GM12878 (cell line): ENCODE measurements around the gene GRIFIN. TPM values are rescaled to one million over a fixed set of nuclear protein-coding genes. Genes with fewer than 3 reads are reported as not detected.

Source experiments
- ATAC-seq: fragments of 200-7000 bp; cut with Tn5 transposase; 3 replicates; pipeline ENCODE4 v1.9.1; 2020; ENCODE audit warnings: mild to moderate bottlenecking, moderate library complexity
- BruUV-seq: library from RNA; stranded (reverse); fragments of 400-500 nt; replicated peaks from 2 replicates; lab custom pipeline; 2021; lab: Mats Ljungman, UMichigan
- CTCF ChIA-PET: fragments of 300-600 bp; sonication (Branson Sonifier 250); formaldehyde crosslinking; extraction: SDS; loops from one replicate; lab custom pipeline; 2021; ENCODE audit warnings: inconsistent platforms; lab: Yijun Ruan, JAX
- POLR2A ChIA-PET: fragments of 350-600 bp; formaldehyde crosslinking; extraction: SDS; loops from one replicate; lab custom pipeline; 2021; ENCODE audit warnings: inconsistent platforms; lab: Charles Lee
- RAD21 ChIA-PET: fragments of 300-600 bp; sonication (Branson Sonifier 250); formaldehyde crosslinking; loops from one replicate; lab custom pipeline; 2023; ENCODE audit warnings: antibody characterized with exemption; ENCODE audit not compliant: unreplicated experiment; lab: Charles Lee
- SMC1A ChIA-PET: fragments of 300-600 bp; sonication (Branson Sonifier 250); formaldehyde crosslinking; loops from one replicate; lab custom pipeline; 2023; ENCODE audit not compliant: unreplicated experiment, uncharacterized antibody; lab: Charles Lee
- DNase-seq: peaks from one replicate; pipeline ENCODE4 v3.0.0-alpha.2; 2011; ENCODE audit warnings: low read depth, low spot score
- FAIRE-seq: peaks from 3 replicates; lab custom pipeline; 2011; peaks lifted over from hg19 to GRCh38; lab: Jason Lieb, UNC
- H2AFZ ChIP-seq: 2 replicates; pipeline ENCODE4 v1.6.0; 2011; ENCODE audit warnings: low read depth, low read length, control low read depth; ENCODE audit not compliant: control insufficient read depth
- H3K27ac ChIP-seq: 2 replicates; pipeline ENCODE4 v1.5.1; 2011; ENCODE audit warnings: control low read depth; ENCODE audit not compliant: control insufficient read depth, insufficient read depth
- H3K27me3 ChIP-seq, 2 experiments: replicated peaks in 1 of 2; 2 replicates each; pipeline versions ENCODE4 v1.6.0 to v1.6.1; 2011; ENCODE audit warnings: low read length in 1 of 2; ENCODE audit not compliant: control insufficient read depth in 2 of 2, insufficient read depth in 2 of 2
- H3K36me3 ChIP-seq, 2 experiments: 2 replicates each; pipeline ENCODE4 v1.5.1; 2011; ENCODE audit warnings: low read length in 1 of 2; ENCODE audit not compliant: control insufficient read depth in 2 of 2, insufficient read depth in 2 of 2
- H3K4me1 ChIP-seq: 2 replicates; pipeline ENCODE4 v1.6.1; 2011; ENCODE audit warnings: mild to moderate bottlenecking, low read length, moderate library complexity, mixed read lengths; ENCODE audit not compliant: control insufficient read depth, insufficient read depth
- H3K4me2 ChIP-seq: 2 replicates; pipeline ENCODE4 v1.6.0; 2011; ENCODE audit warnings: control low read depth; ENCODE audit not compliant: control insufficient read depth, insufficient read depth
- H3K4me3 ChIP-seq: fragments of 200-600 bp; sonication (generic); 2 replicates; pipeline ENCODE4 v1.5.1; 2016
- H3K79me2 ChIP-seq: 2 replicates; pipeline ENCODE4 v1.6.0; 2011; ENCODE audit warnings: low read length; ENCODE audit not compliant: control insufficient read depth, insufficient read depth
- H3K9ac ChIP-seq: 2 replicates; pipeline ENCODE4 v1.8.0; 2011; ENCODE audit warnings: low read length, control low read depth, mixed read lengths; ENCODE audit not compliant: control insufficient read depth, insufficient read depth
- H3K9me3 ChIP-seq: replicated peaks from 3 replicates; pipeline ENCODE4 v1.5.1; 2011; ENCODE audit warnings: mild to moderate bottlenecking, low read length; ENCODE audit not compliant: control insufficient read depth, insufficient read depth
- H4K20me1 ChIP-seq: 2 replicates; pipeline ENCODE4 v1.6.0; 2011; ENCODE audit not compliant: control insufficient read depth, insufficient read depth
- CREM ChIP-seq: IDR thresholded peaks from 2 replicates; pipeline ENCODE4 v1.6.1; 2014; ENCODE audit warnings: antibody characterized with exemption, low read depth
- EED ChIP-seq: sonication (generic); IDR thresholded peaks from 2 replicates; pipeline ENCODE4 v1.6.1; 2016; ENCODE audit warnings: antibody characterized with exemption, low read depth
- GABPA ChIP-seq: IDR thresholded peaks from 2 replicates; pipeline ENCODE4 v1.6.1; 2014; ENCODE audit warnings: antibody characterized with exemption, low read depth, mild to moderate bottlenecking, inconsistent platforms
- HDAC2 ChIP-seq: fragments of 200-600 bp; sonication (generic); IDR thresholded peaks from 2 replicates; pipeline ENCODE4 v1.6.1; 2017
- NFIC ChIP-seq: IDR thresholded peaks from 2 replicates; pipeline ENCODE4 v1.6.1; 2012; ENCODE audit warnings: low read depth, mild to moderate bottlenecking, inconsistent platforms, low read length, moderate library complexity
- NFXL1 ChIP-seq: fragments of 450-650 bp; IDR thresholded peaks from 2 replicates; pipeline ENCODE4 v1.6.1; 2017; ENCODE audit warnings: antibody characterized with exemption, mild to moderate bottlenecking, borderline replicate concordance
- POU2F2 ChIP-seq: IDR thresholded peaks from 3 replicates; pipeline ENCODE4 v1.6.1; 2011; ENCODE audit warnings: low read depth, mild to moderate bottlenecking, low read length, borderline replicate concordance
- SMAD1 ChIP-seq: fragments of 450-650 bp; IDR thresholded peaks from 2 replicates; pipeline ENCODE4 v1.6.1; 2018; ENCODE audit warnings: mild to moderate bottlenecking, low read depth; ENCODE audit not compliant: partially characterized antibody
- YY1 ChIP-seq: IDR thresholded peaks from 2 replicates; pipeline ENCODE4 v1.6.1; 2011; ENCODE audit warnings: low read depth, mild to moderate bottlenecking, low read length
- ZNF217 ChIP-seq: fragments of 450-650 bp; IDR thresholded peaks from 2 replicates; pipeline ENCODE4 v1.6.1; 2017; ENCODE audit warnings: antibody characterized with exemption, mild to moderate bottlenecking
- ZNF24 ChIP-seq: fragments of 450-650 bp; IDR thresholded peaks from 2 replicates; pipeline ENCODE4 v1.6.1; 2017; ENCODE audit warnings: antibody characterized with exemption, mild to moderate bottlenecking
- WGBS: methylation state at CpG from one replicate; pipeline ENCODE4 v1.1.6; 2016; ENCODE audit warnings: low lambda C conversion rate; ENCODE audit not compliant: insufficient replicate concordance, insufficient coverage; ENCODE audit errors: missing lambda C conversion rate; 5-methylcytosine and 5-hydroxymethylcytosine counted together
- in situ Hi-C: fragments of 300-500 bp; cut with MboI; formaldehyde crosslinking; loops from 9 replicates; pipeline ENCODE4 v1.14.3; 2018; ENCODE audit warnings: mixed read lengths
- intact Hi-C: fragments of 100-400 bp; cut with micrococcal nuclease; formaldehyde crosslinking; loops from one replicate; pipeline ENCODE4 v1.14.2; 2022; ENCODE audit not compliant: unreplicated experiment
- polyA plus RNA-seq, 11 experiments: library from polyadenylated mRNA; depleted of rRNA in 4 of 11; unstranded in 6 of 11; stranded (reverse) in 5 of 11; fragments of >200 nt; fragmentation: Nextera tagmentation in 4 of 11; fragmentation: Illumina TruSeq in 1 of 11; extraction: Ambion mirVana in 4 of 11; extraction: Trizol in 1 of 11; gene quantifications; 1 replicate in 1 of 11; 2 replicates in 10 of 11; pipeline versions ENCODE4 v1.2.1 to v1.2.3, GENCODE V29; 2011 to 2016; ENCODE audit warnings: inconsistent platforms in 2 of 11, missing spikeins in 2 of 11, low read depth in 1 of 11
- total RNA-seq, 4 experiments: library from RNA; depleted of rRNA in 3 of 4; stranded (reverse); fragments of >200 nt in 3 of 4; fragmentation: Illumina TruSeq in 1 of 4; extraction: Trizol in 1 of 4; gene quantifications; 2 replicates each; pipeline versions ENCODE4 v1.2.1 to v1.2.3, GENCODE V29; 2013 to 2021
- TF ChIP-seq, protein P1 (sequence below): fragments of 450-650 bp; IDR thresholded peaks from 2 replicates; pipeline ENCODE4 v1.6.1; 2017; ENCODE audit warnings: mild to moderate bottlenecking, low read depth, inconsistent platforms; ENCODE audit not compliant: poor library complexity, severe bottlenecking
- TF ChIP-seq, protein P2 (sequence below): fragments of 450-650 bp; IDR thresholded peaks from 2 replicates; pipeline ENCODE4 v1.6.1; 2014; ENCODE audit warnings: mild to moderate bottlenecking
- TF ChIP-seq, protein P3 (sequence below): fragments of 450-650 bp; IDR thresholded peaks from 2 replicates; pipeline ENCODE4 v1.6.1; 2016; ENCODE audit warnings: mild to moderate bottlenecking

GRIFIN gene
- total and polyA plus RNA-seq, 10 of the 15 experiments (the other 5 are each of a cell fraction or from before 2014, with no cell fraction given): not detected

DNA sequence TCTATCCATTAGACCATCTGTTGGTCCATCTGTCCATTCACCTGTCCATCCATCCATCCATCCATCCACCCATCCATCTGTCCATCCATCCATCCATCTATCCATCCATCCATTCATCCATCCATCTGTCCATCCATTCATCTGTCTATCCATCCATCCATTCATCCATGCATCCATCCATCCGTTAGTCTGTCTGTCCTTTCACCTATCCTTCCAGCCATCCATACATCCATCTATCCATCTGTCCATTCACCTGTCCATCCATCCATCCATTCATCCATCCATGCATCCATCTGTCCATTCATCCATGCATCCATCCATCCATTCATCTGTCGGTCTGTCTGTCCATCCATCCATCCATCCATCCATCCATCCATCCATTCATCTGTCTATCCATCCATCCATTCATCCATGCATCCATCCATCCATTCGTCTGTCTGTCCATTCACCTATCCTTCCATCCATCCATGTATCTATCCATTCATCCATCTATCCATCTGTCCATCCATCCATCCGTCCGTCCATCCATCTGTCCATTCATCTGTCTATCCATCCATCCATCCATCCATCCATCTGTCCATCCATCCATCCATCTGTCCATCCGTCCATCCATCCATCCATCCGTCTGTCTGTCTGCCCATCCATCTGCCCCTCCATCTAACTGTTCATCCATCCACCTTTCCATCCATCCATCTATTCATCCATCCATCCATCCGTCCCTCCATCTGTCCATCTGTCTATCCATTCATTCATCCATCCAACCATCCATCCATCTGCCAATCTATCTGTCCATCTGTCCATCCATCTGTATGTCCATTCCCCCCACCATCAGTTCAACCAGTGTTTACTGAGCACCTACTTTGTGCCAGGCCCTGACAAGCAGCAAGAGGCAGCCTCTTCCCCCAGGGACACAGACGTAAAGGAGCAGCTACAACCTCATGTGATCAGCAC lies 38.5 kb upstream of the GRIFIN start:
- POLR2A ChIA-PET: no interaction called here
- H3K27ac ChIP-seq: no peak overlapping the region
- BruUV-seq: no TSS peak
- H3K4me3 ChIP-seq: no peak overlapping the region
- no peak for DNase-seq
- CTCF ChIA-PET: no interaction called here
- no peaks in the 10 kb centered on the region for H3K9me3 ChIP-seq
- no peaks in the 10 kb centered on the region for H3K36me3 ChIP-seq
- H2AFZ ChIP-seq: no peak overlapping the region
- H3K4me2 ChIP-seq: no peak overlapping the region
- no peak for TF ChIP-seq SMAD1
- TF ChIP-seq, protein P1, sequence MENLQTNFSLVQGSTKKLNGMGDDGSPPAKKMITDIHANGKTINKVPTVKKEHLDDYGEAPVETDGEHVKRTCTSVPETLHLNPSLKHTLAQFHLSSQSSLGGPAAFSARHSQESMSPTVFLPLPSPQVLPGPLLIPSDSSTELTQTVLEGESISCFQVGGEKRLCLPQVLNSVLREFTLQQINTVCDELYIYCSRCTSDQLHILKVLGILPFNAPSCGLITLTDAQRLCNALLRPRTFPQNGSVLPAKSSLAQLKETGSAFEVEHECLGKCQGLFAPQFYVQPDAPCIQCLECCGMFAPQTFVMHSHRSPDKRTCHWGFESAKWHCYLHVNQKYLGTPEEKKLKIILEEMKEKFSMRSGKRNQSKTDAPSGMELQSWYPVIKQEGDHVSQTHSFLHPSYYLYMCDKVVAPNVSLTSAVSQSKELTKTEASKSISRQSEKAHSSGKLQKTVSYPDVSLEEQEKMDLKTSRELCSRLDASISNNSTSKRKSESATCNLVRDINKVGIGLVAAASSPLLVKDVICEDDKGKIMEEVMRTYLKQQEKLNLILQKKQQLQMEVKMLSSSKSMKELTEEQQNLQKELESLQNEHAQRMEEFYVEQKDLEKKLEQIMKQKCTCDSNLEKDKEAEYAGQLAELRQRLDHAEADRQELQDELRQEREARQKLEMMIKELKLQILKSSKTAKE: no peak
- no peak for TF ChIP-seq YY1
- TF ChIP-seq HDAC2: no peak
- TF ChIP-seq ZNF24: no peak
- no peak for TF ChIP-seq ZNF217
- no peak for TF ChIP-seq EED
- TF ChIP-seq NFXL1: no peak
- TF ChIP-seq, protein P2, sequence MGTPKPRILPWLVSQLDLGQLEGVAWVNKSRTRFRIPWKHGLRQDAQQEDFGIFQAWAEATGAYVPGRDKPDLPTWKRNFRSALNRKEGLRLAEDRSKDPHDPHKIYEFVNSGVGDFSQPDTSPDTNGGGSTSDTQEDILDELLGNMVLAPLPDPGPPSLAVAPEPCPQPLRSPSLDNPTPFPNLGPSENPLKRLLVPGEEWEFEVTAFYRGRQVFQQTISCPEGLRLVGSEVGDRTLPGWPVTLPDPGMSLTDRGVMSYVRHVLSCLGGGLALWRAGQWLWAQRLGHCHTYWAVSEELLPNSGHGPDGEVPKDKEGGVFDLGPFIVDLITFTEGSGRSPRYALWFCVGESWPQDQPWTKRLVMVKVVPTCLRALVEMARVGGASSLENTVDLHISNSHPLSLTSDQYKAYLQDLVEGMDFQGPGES: no peak
- TF ChIP-seq POU2F2: no peak
- TF ChIP-seq GABPA: no peak
- no peak for TF ChIP-seq NFIC
- TF ChIP-seq, protein P3, sequence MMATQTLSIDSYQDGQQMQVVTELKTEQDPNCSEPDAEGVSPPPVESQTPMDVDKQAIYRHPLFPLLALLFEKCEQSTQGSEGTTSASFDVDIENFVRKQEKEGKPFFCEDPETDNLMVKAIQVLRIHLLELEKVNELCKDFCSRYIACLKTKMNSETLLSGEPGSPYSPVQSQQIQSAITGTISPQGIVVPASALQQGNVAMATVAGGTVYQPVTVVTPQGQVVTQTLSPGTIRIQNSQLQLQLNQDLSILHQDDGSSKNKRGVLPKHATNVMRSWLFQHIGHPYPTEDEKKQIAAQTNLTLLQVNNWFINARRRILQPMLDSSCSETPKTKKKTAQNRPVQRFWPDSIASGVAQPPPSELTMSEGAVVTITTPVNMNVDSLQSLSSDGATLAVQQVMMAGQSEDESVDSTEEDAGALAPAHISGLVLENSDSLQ: no peak
- no peak for TF ChIP-seq CREM
- H3K4me1 ChIP-seq: peaks cover 26% of the 10 kb centered on the region
- no peaks in the 10 kb centered on the region for H3K27me3 ChIP-seq
- intact Hi-C loops: no loop called here
- no peak overlapping the region for H3K9ac ChIP-seq
- no peaks in the 10 kb centered on the region for H4K20me1 ChIP-seq
- no peaks in the 10 kb centered on the region for H3K79me2 ChIP-seq
- WGBS: 42% methylated on average over 9 of the region's 9 CpGs
- in situ Hi-C loops: no loop called here
- SMC1A ChIA-PET: no interaction called here
- RAD21 ChIA-PET: no interaction called here
- no peak for FAIRE-seq
- ATAC-seq: no peak
